ENCODE data around the gene CENPT.
"Not testable (repeated sequence)": the region's sequence is repeated elsewhere in the genome, so short reads cannot be mapped to it uniquely, and the experiment has no call there.

Gene CENPT

GRCh38 chr16:67873435-67874370, 26.2 kb upstream of the CENPT start:
- no peak for DNase-seq (ENCODE audit: low spot score)

DNA sequence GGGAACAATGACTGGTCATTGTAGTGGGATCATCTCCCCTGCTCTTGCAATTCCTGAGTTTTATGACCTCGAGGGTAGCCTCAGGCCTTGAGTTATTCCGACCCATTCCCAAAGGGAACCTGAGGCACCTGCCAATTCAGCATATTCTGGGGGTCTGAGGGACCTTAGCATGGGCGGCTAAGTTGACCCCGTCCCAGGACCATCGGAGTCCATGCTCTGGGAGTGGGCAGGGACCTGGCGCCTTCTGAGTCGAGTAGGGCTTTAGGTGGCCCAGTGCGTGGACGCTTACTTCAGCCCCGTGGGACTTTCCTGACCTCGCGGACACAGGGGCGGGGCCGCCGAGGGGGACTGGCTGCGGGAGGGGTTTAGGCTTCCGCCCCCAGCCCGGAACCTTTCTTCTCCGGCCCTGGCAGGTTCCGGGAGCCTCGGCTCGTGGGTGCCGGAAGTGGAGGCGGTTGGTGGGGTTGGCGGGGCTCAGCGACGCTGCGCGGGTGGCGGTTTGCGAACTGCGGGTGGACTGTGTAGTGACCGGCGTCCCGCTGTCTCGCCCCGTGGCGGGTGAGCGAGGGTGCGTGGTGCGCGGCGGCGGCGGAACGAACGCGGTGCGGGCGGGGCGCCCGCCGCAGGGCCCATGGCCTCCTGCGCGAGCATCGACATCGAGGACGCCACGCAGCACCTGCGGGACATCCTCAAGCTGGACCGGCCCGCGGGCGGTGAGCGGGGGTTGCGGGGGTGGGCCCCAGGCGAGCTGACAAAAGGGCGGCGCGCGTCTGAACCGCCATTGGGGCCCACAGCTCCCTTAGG, 25.3 kb upstream of the CENPT start, which contains the start of gene EDC4:
EDC4 (plus strand) TSS at position 422 of the 804 bp plus-strand sequence; CDS start at position 632, 210 bp downstream.
- DNase-seq (ENCODE audit: low spot score), result peak; percentile 90

DNA sequence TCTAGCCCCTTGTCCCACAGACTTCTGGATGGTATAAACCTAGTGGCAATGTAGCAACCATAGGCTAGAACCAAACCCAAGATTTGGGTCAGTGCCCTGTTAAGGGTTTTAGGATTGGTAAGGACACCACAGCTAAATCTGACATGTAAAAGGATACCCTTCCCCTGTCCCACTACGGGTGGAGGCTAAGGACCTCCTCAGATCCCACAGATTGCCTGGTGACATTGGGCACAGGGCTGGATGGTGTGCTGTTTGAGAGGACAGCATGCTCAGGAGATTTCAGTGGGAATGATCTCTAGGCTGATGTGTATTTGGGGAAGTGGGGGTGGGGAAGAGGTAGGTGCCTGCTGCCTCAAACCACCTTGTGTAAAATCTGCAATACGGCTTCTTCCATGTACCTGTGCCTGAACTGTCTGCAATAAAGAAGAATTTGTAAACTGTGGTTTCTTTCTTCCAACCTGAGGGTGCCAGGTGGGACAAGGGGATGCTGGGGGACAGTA, 24.7 kb upstream of the CENPT start:
- DNase-seq (ENCODE audit: low spot score), result no peak

DNA sequence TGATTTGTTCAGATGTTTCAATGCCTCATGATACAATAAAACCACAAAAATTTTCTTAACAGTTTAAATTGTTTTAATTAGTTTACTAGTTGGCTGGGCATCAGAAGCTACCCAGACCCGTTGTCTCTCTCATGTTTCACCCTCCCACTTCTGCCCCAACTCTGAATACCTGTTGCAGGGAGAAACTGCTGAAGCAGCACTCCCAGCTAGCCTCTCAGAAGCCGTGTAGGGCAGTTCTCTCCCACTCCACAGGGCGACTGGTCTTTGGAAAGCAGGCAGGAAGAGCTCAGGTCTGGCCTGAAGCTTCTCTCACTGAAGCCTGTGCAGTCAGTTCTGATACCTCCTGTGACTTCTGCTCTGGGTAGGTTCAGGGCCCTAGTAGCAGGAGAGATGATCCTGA, 23.8 kb upstream of the CENPT start:
- no peak for DNase-seq (ENCODE audit: low spot score)

DNA sequence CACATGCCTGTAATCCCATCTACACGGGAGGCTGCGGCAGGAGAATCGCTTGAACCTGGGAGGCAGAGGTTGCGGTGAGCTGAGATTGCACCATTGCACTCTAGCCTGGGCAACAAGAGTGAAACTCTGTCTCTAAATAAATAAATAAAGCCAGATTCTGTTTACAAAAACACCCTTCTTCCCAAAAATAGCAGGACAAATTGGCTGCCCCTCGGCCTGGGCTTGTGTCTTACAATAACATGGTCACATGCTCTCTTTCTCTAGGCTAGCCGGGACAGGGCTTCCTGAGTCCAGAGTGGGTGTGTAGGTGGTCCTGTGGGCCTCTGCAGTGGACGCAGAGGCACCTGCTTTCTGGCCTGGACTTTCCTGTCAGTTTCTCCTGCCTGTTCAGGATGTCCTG, 22.2 kb upstream of the CENPT start:
- no peak for DNase-seq (ENCODE audit: low spot score)

GRCh38 chr16:67868290-67868689, 20.8 kb upstream of the CENPT start:
- DNase-seq (ENCODE audit: low spot score), result no peak

- no peak for DNase-seq (ENCODE audit: low spot score)
Measured at GRCh38 chr16:67865318-67865717, 17.8 kb upstream of the CENPT start.

DNA sequence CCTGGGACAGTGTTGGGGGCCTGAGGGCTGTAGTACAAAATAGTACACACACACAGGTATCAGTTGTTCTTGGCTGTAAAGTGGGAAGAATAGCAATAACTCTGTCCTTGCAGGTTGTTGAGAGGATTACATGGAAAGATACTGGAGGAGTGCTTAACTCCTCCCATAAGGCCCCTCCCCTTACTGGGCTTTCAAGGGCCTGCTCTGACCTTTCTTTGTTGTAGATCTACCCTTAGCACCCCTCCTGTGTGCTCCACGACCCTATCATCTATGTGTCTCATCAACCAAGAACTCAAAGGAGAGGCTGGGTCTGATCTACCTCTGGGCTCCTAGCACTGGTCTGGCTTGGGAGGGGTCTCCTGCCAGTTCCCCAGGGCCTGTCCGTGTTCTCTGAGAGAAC, 17.1 kb upstream of the CENPT start:
- DNase-seq (ENCODE audit: low spot score), result no peak

DNA sequence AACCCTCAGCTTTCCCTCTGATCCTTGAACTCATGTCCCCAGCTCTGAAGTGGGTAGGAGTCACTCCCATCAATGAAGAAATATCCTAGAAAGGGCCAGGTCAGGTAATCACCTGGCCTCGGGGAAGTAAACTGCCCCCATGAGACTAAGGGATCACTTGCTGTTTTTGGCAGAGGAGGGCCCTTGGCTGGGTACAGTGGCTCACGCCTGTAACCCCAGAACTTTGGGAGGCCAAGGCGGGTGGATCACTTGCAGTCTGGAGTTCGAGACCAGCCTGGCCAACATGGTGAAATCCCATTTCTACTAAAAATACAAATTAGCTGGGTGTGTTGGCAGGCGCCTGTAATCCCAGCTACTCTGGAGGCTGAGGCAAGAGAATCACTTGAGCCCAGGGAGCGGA, 16.6 kb upstream of the CENPT start:
- not testable (repeated sequence) for DNase-seq (ENCODE audit: low spot score)

DNA sequence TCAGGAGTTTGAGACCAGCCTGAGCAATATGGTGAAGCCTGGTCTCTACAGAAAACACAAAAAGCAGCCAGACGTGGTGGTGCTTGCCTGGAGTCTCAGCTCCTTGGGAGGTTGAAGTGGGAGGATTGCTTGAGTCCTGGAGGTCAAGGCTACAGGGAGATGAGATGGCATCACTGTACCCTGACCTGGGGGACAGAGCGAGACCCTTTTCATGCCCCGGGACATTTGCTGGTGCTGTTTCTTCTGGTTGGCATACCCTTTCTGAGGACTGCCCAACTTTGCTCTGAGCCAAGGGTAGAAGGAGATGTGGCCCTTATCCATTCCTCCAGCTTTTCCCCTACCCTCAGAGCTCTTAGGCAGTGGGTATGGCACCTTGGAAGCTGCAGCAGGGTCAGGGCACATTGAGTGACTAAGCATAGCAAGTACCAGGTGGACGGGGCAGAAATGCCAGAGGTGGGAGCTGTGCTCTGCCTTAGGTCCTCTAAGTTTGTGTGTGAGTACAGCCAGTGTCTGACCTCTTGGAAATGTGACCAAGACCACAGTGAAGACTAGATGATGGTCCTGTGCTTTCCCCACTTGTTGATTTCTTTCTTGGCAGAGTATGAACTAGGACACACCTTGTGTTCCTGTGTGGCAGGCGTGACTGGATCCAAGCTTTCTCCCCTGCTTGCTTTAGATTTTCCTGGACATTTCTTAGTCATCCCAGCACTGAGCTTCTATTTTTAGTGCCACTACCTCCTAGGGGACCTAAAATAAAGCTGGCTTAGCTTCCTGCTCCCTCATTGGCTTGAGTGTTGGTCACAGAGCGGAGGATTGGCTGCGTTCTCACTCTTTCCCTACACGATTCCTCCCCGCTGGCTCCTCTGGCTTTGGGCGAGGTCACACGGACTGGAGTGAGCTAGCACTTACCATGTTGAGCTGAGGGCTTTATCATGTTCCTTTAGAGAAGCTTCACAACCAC, 15.4 kb upstream of the CENPT start:
- DNase-seq (ENCODE audit: low spot score), result no peak

DNA sequence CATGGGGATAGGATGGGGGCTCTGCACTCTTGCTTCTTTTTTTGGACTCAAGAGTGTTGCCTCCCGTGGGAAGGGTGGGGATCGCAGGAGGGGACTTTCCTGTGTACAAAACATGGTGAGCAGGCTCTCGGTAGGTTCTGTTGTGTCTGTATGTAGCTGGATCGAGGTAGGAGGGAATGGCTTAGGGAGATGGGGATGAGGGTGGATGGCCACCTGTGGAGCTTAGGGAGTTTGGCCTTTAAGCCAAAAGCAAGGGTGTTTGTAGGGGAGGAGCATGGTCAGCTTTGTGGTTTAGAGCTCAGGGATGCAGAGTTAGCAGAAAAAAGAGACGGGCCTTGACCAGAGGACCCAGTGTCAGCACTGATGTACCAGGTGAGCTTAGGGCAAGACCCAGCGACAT, 14.4 kb upstream of the CENPT start:
- no peak for DNase-seq (ENCODE audit: low spot score)

GRCh38 chr16:67860589-67861398, 13.3 kb upstream of the CENPT start:
- DNase-seq (ENCODE audit: low spot score), result no peak

- DNase-seq (ENCODE audit: low spot score), result no peak
Measured at GRCh38 chr16:67858500-67858899, 11.0 kb upstream of the CENPT start.

GRCh38 chr16:67857547-67858233, 10.2 kb upstream of the CENPT start:
- no peak for DNase-seq (ENCODE audit: low spot score)

DNA sequence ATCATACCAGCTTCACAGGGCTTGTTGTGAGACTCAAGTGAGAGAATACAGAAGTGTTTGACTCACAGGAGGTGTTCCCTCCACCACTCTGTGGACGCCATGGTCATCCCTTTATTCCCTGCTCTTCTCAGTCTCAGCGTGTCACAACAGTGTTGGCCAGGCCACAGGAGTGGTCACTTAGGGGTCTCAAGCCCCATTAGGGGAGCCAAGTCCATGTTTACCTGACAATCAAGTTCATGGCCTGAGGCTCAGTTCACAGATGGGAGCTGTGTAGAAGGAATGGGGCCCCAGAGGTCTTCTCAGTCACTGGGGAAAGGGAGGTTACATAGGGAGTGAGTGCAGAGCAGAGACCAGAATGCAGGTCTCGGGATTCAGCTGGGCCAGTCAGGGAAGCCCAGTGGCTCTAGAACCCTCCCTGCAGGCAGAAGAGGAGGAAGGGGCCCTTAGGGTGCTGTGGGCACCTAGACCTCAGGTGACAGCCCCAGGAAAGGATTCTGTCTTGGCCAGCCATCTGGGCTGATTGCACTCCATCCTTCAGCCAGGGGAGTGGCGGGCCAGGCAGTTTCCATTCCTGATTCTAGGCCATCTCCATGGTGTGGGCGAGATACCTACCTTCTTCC, 9.5 kb upstream of the CENPT start:
- no peak for DNase-seq (ENCODE audit: low spot score)

GRCh38 chr16:67855789-67856188, 8.3 kb upstream of the CENPT start:
- no peak for DNase-seq (ENCODE audit: low spot score)

DNA sequence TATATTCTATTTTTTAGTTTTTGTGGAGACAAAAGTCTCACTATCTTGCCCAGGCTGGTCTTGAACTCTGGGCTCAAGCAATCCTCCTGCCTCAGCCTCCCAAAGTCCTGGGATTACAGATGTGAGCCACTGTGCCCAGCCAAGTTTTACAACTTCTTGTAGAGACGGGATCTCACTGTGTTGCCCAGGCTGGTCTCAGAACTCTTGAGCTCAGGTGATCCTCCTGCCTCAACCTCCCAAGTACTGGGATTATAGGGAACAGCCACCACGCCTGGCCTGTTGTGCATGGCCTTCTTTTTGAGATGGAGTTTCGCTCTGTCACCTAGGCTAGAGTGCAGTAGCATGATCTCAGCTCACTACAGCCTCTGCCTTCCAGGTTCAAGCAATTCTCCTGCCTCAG, 6.2 kb upstream of the CENPT start:
- DNase-seq (ENCODE audit: low spot score), result no peak

GRCh38 chr16:67848118-67848517, 625 bp upstream of the CENPT start:
- no peak for DNase-seq (ENCODE audit: low spot score)

DNA sequence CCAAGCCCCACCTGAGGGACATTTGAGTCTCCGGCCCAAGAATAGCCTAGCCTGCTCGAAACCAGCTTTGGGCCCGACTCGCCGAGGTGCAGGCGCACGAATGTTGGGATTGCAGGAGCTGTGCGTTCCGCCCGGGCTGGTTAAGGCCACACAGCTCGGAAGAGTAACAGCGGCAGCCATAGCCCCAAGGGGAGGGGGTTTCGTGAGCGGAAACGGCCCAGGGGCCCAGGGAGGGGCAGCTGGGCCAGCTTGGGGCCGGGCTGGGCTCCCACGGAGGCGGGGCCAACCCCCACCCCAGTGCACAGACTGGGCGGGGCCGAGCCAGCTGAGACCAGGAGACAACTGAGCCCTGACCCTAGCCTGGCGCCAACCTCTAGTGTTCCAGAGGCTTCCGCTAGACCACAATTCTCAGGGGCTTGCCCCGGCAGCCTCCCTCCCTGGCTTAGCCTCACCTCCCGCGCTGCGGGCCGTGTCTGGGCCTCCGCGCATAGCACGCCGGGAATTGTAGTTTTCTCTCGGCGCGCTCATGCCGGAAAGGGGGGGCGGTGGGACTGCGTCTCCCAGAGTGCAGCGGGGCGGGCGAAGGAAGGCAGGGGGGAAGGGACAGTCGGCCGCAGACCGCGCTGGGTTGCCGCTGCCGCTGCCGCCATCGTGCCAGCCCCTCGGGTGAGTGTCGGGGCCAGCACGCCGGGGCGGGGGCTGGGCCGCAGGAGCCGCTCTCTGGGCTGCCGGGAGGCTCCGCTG, 1.0 kb downstream of the CENPT start, which contains the start of gene NUTF2:
NUTF2 (plus strand) TSS at position 614 of the 744 bp plus-strand sequence. CDS start 18,198 bp downstream, outside the sequence.
- peak; percentile 95 for DNase-seq (ENCODE audit: low spot score)

All from germinal center (tissue), 1 donor.